ENCODE results near the gene TMX2. TPM values are rescaled to one million over a fixed set of nuclear protein-coding genes. Genes with fewer than 3 reads are reported as not detected.

TMX2 gene
- total RNA-seq, 1 donor from 2014 or later, result 84.4 TPM

GRCh38 chr11:57770793-57771192 lies 58.4 kb downstream of the TMX2 start:
- Mint-ChIP-seq H3K27ac (peak overlapping the region; percentile 88), H3K36me3 (peaks cover 27% of the 10 kb centered on the region), H3K27me3 (no peaks in the 10 kb centered on the region), H3K9me3 (peaks cover 5% of the 10 kb centered on the region), H3K4me1 (ENCODE audit: unreplicated experiment) (peaks cover 48% of the 10 kb centered on the region), H3K4me3 (no peak overlapping the region)
- DNase-seq (ENCODE audit: extremely low spot score, unreplicated experiment), result no peak
- no peak for TF ChIP-seq CTCF (conservative IDR thresholded peaks at IDR 0.05)

- peaks cover 4% of the 10 kb centered on the region for H3K9me3 Mint-ChIP-seq
- peak overlapping the region; percentile 88 for H3K27ac Mint-ChIP-seq
- peaks cover 51% of the 10 kb centered on the region for H3K4me1 Mint-ChIP-seq (ENCODE audit: unreplicated experiment)
- H3K36me3 Mint-ChIP-seq, result peaks cover 26% of the 10 kb centered on the region
- TF ChIP-seq CTCF (conservative IDR thresholded peaks at IDR 0.05), result no peak
- no peaks in the 10 kb centered on the region for H3K27me3 Mint-ChIP-seq
- no peak overlapping the region for H3K4me3 Mint-ChIP-seq
- no peak for DNase-seq (ENCODE audit: extremely low spot score, unreplicated experiment)
Observed at GRCh38 chr11:57771365-57771764, 59.0 kb downstream of the TMX2 start.

DNA sequence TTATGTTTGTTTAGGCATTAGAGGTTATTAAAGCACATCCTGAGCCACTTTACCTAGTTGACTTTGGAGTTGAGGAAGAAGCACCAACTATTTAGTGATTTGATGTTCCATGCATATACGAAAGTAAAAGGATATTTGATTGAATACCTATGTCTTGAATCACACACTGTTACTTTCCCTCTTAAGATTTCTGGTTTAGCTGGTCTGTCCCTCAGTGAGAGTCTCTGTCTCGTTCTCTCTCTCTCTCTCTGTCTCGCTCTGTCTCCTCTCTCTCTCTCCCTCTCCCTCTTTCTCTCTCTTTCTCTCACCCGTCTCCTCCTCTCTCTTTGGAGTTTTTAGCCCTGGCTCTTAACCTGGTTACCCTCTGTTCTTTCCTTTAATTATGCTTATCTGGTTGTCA lies 60.2 kb downstream of the TMX2 start:
- H3K36me3 Mint-ChIP-seq, result peaks cover 17% of the 10 kb centered on the region
- peak overlapping the region; percentile 76 for H3K4me3 Mint-ChIP-seq
- H3K9me3 Mint-ChIP-seq, result no peaks in the 10 kb centered on the region
- peaks cover 58% of the 10 kb centered on the region for H3K4me1 Mint-ChIP-seq (ENCODE audit: unreplicated experiment)
- peak overlapping the region; percentile 88 for H3K27ac Mint-ChIP-seq
- no peaks in the 10 kb centered on the region for H3K27me3 Mint-ChIP-seq
- no peak for DNase-seq (ENCODE audit: extremely low spot score, unreplicated experiment)
- no peak for TF ChIP-seq CTCF (conservative IDR thresholded peaks at IDR 0.05)

DNA sequence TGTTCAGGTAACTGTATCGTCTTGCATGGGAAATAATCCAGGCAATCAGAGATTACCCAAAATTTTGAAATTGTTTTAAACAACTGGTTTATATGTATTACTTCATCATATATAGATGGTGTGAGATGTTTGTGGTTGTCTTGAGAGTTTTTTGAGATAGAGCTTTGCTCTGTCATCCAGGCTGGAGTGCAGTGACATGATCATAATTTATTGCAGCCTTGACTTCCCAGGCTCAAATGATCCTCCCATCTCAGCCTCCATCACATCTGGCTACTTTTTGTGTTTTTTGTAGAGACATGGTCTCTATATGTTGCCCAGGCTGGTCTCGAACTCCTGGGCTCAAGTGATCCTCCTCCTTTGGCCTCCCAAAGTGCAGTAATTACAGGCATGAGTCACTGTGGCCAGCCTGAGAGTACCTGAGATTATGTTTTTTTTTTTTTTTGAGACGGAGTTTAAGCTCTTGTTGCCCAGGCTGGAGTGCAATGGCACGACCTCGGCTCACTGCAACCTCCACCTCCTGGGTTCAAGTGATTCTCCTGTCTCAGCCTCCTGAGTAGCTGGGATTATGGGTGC lies 60.7 kb downstream of the TMX2 start:
- no peaks in the 10 kb centered on the region for H3K27me3 Mint-ChIP-seq
- H3K9me3 Mint-ChIP-seq, result no peaks in the 10 kb centered on the region
- H3K4me3 Mint-ChIP-seq, result peak overlapping the region; percentile 76
- peaks cover 16% of the 10 kb centered on the region for H3K36me3 Mint-ChIP-seq
- H3K4me1 Mint-ChIP-seq (ENCODE audit: unreplicated experiment), result peaks cover 63% of the 10 kb centered on the region
- no peak for TF ChIP-seq CTCF (conservative IDR thresholded peaks at IDR 0.05)
- no peak for DNase-seq (ENCODE audit: extremely low spot score, unreplicated experiment)
- peak overlapping the region; percentile 88 for H3K27ac Mint-ChIP-seq

DNA sequence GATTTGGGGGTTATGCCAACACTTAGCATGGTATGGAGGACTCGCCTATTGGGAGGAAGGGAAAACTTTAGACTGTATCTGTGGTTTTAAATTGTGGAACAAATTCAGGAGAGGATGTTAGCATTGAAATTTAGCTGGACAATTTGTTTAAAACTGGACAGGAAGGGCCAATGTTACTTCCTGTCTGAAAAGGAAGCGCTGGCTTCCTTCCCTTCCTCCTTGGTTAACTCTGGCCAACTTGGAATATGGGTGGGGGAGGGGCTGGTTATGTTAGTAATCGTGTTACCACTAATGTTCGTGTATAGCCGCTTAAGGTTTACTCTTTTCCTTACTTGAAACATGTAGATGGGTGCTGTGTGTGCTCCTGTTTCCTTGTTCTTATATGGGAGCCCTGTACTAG lies 63.1 kb downstream of the TMX2 start:
- H3K27me3 Mint-ChIP-seq, result no peaks in the 10 kb centered on the region
- no peak for DNase-seq (ENCODE audit: extremely low spot score, unreplicated experiment)
- H3K4me3 Mint-ChIP-seq, result peak overlapping the region; percentile 40
- H3K4me1 Mint-ChIP-seq (ENCODE audit: unreplicated experiment), result peaks cover 77% of the 10 kb centered on the region
- H3K36me3 Mint-ChIP-seq, result peaks cover 10% of the 10 kb centered on the region
- no peaks in the 10 kb centered on the region for H3K9me3 Mint-ChIP-seq
- H3K27ac Mint-ChIP-seq, result peak overlapping the region; percentile 97
- TF ChIP-seq CTCF (conservative IDR thresholded peaks at IDR 0.05), result no peak

Measured in type B pancreatic cell (in vitro differentiated cells).